ENCODE data around the gene ABAT. TPM values are rescaled to one million over a fixed set of nuclear protein-coding genes. Genes with fewer than 3 reads are reported as not detected.
A peak's percentile ranks its signal among the peaks of the same experiment; 100 is the strongest.

Gene ABAT
- 10 to 100 TPM in 3 of 4 donors, 1 to 10 TPM in 1; 9.0 to 16.9 (median 13.4) TPM for total RNA-seq

- no peak for TF ChIP-seq EP300 (IDR thresholded peaks at IDR 0.05)
- TF ChIP-seq POLR2A (IDR thresholded peaks at IDR 0.05; ENCODE audit: low read depth): no peak
- TF ChIP-seq CTCF (IDR thresholded peaks at IDR 0.05): no peak
- peak; percentile 72 to 73 for TF ChIP-seq POLR2AphosphoS5 (IDR thresholded peaks at IDR 0.05)
- Histone ChIP-seq H3K4me3 (peak within 1 kb of the TSS; percentile 65 to 80 (median 71)), H3K4me1 (peaks cover 4 to 23% (median 17%) of the 10 kb centered on the region in 4 donors), H3K27ac (replicated peaks in 1 of 4) (peak within 1 kb of the TSS in 3 of 4 donors; percentile 32 to 56 (median 49)), H3K36me3 (peaks cover 0 to 9% (median 0%) of the 10 kb centered on the region in 4 donors), H3K9me3 (no peaks in the 10 kb centered on the region), H3K27me3 (no peaks in the 10 kb centered on the region)
- intact Hi-C loops (cut with DNase I): loop anchor here (5.0 kb wide), 2 partner anchors 123 to 203 kb away; partner anchors contain the start of genes PMM2 and TMEM186
- WGBS: 13% methylated on average over 6 of the region's 49 CpGs
- DNase-seq (ENCODE audit: extremely low spot score): peak; percentile 97
Observed at GRCh38 chr16:8674413-8675022, at the start of gene ABAT. TSS of gene ABAT (plus strand) at chr16:8674617. CDS start at chr16:8735740, 61,123 bp downstream.

- intact Hi-C loops (cut with DNase I): no loop called here
- Histone ChIP-seq H3K27me3 (no peaks in the 10 kb centered on the region), H3K4me1 (peaks cover 15 to 37% (median 20%) of the 10 kb centered on the region in 4 donors), H3K27ac (replicated peaks in 1 of 4) (no peak overlapping the region), H3K36me3 (peaks cover 44 to 65% (median 54%) of the 10 kb centered on the region in 4 donors), H3K9me3 (no peaks in the 10 kb centered on the region), H3K4me3 (no peak overlapping the region)
- WGBS: 94% methylated on average over 10 of the region's 10 CpGs
- TF ChIP-seq POLR2AphosphoS5 (IDR thresholded peaks at IDR 0.05) (no peak), CTCF (IDR thresholded peaks at IDR 0.05) (no peak), POLR2A (IDR thresholded peaks at IDR 0.05; ENCODE audit: low read depth) (no peak)
- no peak for DNase-seq (ENCODE audit: extremely low spot score)
Observed at GRCh38 chr16:8625491-8626087, 48.8 kb upstream of the ABAT start.

DNA sequence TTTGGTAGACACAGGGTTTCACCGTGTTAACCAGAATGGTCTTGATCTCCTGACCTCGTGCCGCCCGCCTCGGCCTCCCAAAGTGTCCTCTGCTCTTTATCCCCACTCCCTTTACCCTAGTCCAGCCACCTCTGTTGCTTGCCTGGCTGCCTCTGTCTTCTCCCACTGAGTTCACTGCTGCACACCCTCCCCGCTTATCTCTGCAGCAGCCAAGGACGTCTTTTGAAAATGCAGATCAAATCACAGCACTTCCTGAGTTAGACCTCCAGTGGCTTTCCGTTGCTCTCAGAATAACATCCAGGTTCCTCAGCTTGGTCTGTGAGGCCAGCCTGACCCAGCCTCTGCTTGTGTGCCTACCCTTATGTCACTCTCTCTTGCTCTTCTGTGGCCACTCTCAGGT is 47.5 kb upstream of the ABAT start:
- WGBS: 91% methylated on average over 8 of the region's 8 CpGs
- TF ChIP-seq POLR2AphosphoS5 (IDR thresholded peaks at IDR 0.05) (no peak), POLR2A (IDR thresholded peaks at IDR 0.05; ENCODE audit: low read depth) (no peak), CTCF (IDR thresholded peaks at IDR 0.05) (no peak), EP300 (IDR thresholded peaks at IDR 0.05) (no peak)

DNA sequence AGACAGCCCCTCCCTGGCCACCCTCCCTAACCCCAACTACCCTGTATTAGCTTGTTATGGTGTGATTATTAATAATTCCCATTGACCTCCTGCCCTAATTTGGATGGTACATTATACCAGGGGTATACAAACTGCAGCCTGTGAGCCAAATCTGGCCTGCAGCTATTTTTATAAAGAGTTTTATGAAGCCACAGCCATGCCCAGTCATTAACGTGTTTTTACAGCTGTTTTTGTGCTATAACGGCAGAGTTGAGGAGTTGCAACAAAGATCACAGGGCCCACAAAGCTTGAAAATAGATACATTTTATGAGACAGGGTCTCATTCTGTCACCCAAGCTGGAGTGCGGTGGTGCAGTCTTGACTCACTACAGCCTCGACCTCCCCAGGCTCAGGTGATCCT is 47.0 kb upstream of the ABAT start:
- Histone ChIP-seq H3K9me3 (no peaks in the 10 kb centered on the region), H3K27ac (replicated peaks in 1 of 4) (no peak overlapping the region), H3K4me3 (no peak overlapping the region), H3K36me3 (peaks cover 47 to 84% (median 73%) of the 10 kb centered on the region in 4 donors), H3K4me1 (peaks cover 10 to 27% (median 15%) of the 10 kb centered on the region in 4 donors), H3K27me3 (no peaks in the 10 kb centered on the region)
- WGBS: 90% methylated on average over 4 of the region's 4 CpGs
- intact Hi-C loops (cut with DNase I): no loop called here
- DNase-seq (ENCODE audit: extremely low spot score): no peak
- TF ChIP-seq EP300 (IDR thresholded peaks at IDR 0.05): no peak
- TF ChIP-seq CTCF (IDR thresholded peaks at IDR 0.05): no peak
- no peak for TF ChIP-seq POLR2A (IDR thresholded peaks at IDR 0.05; ENCODE audit: low read depth)

More for the DNA sequence above, 47.5 kb upstream of the ABAT start:
- Histone ChIP-seq H3K27ac (replicated peaks in 1 of 4) (no peak overlapping the region), H3K4me3 (no peak overlapping the region), H3K27me3 (no peaks in the 10 kb centered on the region), H3K9me3 (no peaks in the 10 kb centered on the region), H3K36me3 (peaks cover 44 to 79% (median 68%) of the 10 kb centered on the region in 4 donors), H3K4me1 (peaks cover 15 to 32% (median 19%) of the 10 kb centered on the region in 4 donors)
- intact Hi-C loops (cut with DNase I): no loop called here
- DNase-seq (ENCODE audit: extremely low spot score): no peak

Data from esophagus muscularis mucosa (tissue), 4 donors.